Skeletal muscle satellite cell (primary cell): ENCODE data around the gene SPATA16.
"Not testable (repeated sequence)": the region's sequence is repeated elsewhere in the genome, so short reads cannot be mapped to it uniquely, and the experiment has no call there.

Source experiments
- H3K27me3 ChIP-seq: 2 replicates; pipeline ENCODE4 v1.7.0; 2013; ENCODE audit warnings: low read length; ENCODE audit not compliant: control insufficient read depth, insufficient read depth
- H3K36me3 ChIP-seq: 2 replicates; pipeline ENCODE4 v1.7.0; 2013; ENCODE audit warnings: mild to moderate bottlenecking, control low read depth, low read length; ENCODE audit not compliant: insufficient read depth
- H3K4me1 ChIP-seq: 2 replicates; pipeline ENCODE4 v1.7.0; 2013; ENCODE audit warnings: low read length; ENCODE audit not compliant: control insufficient read depth, insufficient read depth
- H3K4me2 ChIP-seq: 2 replicates; pipeline ENCODE4 v1.7.0; 2013; ENCODE audit warnings: mild to moderate bottlenecking, low read length
- H3K4me3 ChIP-seq: 2 replicates; pipeline ENCODE4 v1.7.0; 2013; ENCODE audit warnings: low read length
- H3K9ac ChIP-seq: 2 replicates; pipeline ENCODE4 v1.7.0; 2013; ENCODE audit warnings: mild to moderate bottlenecking, low read depth, low read length, moderate library complexity
- H3K9me3 ChIP-seq: replicated peaks from 2 replicates; pipeline ENCODE4 v1.7.0; 2013; ENCODE audit warnings: mild to moderate bottlenecking, control low read depth, low read length

Gene SPATA16

GRCh38 chr3:172905451-172905850, 235.6 kb downstream of the SPATA16 start:
- no peak overlapping the region for H3K4me3 ChIP-seq
- H3K36me3 ChIP-seq, result no peaks in the 10 kb centered on the region
- no peaks in the 10 kb centered on the region for H3K4me1 ChIP-seq
- H3K9ac ChIP-seq, result no peak overlapping the region
- no peaks in the 10 kb centered on the region for H3K9me3 ChIP-seq
- peaks cover 18% of the 10 kb centered on the region for H3K27me3 ChIP-seq
- H3K4me2 ChIP-seq, result no peak overlapping the region

DNA sequence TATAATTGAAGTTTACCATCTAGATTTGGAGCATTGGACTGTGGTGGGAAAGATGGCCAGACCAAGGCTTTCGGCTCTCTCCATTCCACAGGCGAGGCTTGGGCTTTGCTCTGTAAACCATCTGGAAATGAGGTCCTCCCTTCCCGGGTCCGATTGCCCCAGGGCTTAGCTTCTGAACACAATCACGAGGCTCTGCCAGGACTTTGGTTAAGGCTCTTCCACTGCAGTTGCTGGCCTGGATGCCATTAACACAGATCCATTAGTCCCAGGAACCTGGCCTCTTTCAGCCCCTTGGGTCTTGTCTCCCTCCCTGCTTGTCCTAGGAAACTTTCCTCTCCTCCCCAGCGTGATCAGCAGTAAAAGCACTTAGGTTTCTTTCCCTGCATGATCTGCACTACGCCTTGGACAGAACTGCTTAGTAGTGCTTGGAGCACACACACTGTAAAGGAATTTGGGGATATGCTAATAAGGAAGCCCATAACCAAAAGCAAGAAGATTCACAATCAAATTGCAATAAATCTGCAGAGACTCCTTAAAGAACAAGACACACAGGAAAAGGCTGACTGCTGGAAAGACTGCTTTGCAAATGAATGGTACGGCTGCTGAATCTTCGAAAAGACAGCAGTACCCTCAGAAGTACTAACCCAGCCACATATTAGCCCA, 236.2 kb downstream of the SPATA16 start:
- Histone ChIP-seq H3K4me1 (no peaks in the 10 kb centered on the region), H3K36me3 (no peaks in the 10 kb centered on the region), H3K9ac (no peak overlapping the region), H3K27me3 (peaks cover 18% of the 10 kb centered on the region), H3K4me3 (no peak overlapping the region), H3K9me3 (no peaks in the 10 kb centered on the region), H3K4me2 (no peak overlapping the region)

DNA sequence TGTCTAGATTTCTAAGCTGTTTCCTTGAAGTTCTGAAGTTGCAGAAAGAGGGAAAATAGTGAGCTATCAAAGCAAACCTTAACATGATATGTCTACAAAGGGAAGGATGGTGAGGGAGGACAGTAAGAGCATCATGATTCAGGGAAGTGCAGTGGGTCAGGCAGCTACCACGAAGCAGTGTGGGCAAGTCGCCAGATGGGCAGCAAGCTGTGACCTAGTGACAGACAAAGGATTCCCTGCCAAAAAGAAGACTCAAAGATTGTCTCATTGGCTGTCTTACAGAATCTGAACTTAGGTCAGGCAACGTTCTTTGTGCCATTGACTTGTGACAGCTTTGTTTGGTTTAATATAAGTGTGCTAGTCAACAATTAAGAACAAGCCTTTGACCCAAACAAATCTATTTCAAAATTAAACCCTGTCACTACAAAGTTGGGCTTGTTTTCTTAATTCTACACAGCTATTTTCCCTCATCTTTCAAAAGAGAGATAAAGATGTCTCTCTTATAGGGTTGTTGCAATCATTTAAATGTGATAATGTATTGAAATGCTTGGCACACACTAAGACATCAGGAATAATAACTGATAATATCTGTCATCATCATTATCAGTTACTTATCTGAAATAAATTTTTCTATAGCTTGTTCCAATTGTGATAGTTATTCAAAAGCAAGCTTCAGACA, 237.3 kb downstream of the SPATA16 start:
- Histone ChIP-seq H3K4me1 (no peaks in the 10 kb centered on the region), H3K27me3 (peaks cover 18% of the 10 kb centered on the region), H3K9me3 (no peaks in the 10 kb centered on the region), H3K36me3 (no peaks in the 10 kb centered on the region), H3K4me3 (no peak overlapping the region), H3K4me2 (no peak overlapping the region), H3K9ac (no peak overlapping the region)

DNA sequence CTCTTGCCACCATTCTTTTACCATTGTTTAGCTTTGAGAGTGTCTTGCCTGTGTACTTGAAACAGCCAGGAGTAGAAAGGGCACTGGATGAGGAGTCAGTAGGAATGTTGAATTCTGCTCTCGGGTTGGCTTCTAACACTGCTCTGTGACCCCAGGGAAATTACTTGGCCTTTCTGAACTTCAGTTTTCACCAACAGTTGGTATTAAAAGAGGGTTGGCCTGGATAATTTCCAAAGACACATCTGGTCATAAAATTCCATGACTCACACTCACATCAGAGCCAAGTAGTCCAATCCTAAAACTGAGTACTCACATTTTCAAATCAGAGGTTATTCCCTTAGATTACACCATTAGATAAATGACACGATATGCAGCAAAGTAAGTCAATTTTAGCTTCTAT, 248.9 kb downstream of the SPATA16 start:
- H3K27me3 ChIP-seq, result no peaks in the 10 kb centered on the region
- no peak overlapping the region for H3K4me3 ChIP-seq
- H3K4me1 ChIP-seq, result peaks cover 2% of the 10 kb centered on the region
- H3K9ac ChIP-seq, result no peak overlapping the region
- H3K4me2 ChIP-seq, result no peak overlapping the region
- H3K36me3 ChIP-seq, result no peaks in the 10 kb centered on the region
- H3K9me3 ChIP-seq, result no peaks in the 10 kb centered on the region

DNA sequence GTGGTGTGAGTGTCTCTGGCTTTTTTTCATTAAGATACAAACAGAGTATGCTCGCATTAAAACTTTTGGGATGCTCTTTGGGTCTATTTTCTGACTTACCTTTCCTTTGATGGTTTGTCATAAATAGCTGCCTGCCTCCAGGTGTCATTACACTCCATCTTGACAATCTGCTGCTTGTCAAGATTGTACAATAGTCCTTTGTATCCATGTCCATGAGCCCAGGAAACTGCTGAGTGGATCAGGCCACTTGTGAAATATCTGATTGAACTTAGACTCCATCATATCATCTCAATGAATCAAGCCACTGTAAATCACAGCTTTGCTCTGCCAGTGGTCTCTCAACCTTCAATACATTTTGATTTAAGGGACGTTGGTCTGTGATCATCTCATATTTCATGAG, 255.3 kb downstream of the SPATA16 start:
- Histone ChIP-seq H3K27me3 (no peaks in the 10 kb centered on the region), H3K9ac (no peak overlapping the region), H3K4me3 (no peak overlapping the region), H3K36me3 (no peaks in the 10 kb centered on the region), H3K9me3 (no peaks in the 10 kb centered on the region), H3K4me1 (no peaks in the 10 kb centered on the region), H3K4me2 (no peak overlapping the region)

- Histone ChIP-seq H3K9me3 (no peaks in the 10 kb centered on the region), H3K4me1 (no peaks in the 10 kb centered on the region), H3K36me3 (no peaks in the 10 kb centered on the region), H3K4me2 (no peak overlapping the region), H3K9ac (no peak overlapping the region), H3K4me3 (no peak overlapping the region), H3K27me3 (no peaks in the 10 kb centered on the region)
Observed at GRCh38 chr3:172882563-172882962, 258.5 kb downstream of the SPATA16 start.

DNA sequence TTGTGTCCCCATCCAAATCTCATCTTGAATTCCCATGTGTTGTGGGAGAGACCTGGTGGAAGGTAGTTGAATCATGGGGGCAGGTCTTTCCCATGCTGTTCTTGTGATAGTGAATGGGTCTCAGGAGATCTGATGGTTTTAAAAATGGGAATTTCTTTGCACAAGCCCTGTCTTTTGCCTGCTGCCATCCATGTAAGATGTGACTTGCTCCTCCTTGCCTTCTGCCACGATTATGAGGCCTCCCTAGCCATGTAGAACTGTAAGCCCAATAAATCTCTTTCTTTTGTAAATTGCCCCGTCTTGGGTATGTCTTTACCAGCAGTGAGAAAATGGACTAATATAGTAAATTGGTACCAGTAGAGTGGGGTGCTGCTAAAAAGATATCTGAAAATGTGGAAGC, 261.7 kb downstream of the SPATA16 start:
- H3K4me2 ChIP-seq, H3K9ac ChIP-seq, H3K9me3 ChIP-seq, H3K36me3 ChIP-seq, H3K27me3 ChIP-seq, H3K4me1 ChIP-seq, H3K4me3 ChIP-seq: not testable (repeated sequence)

GRCh38 chr3:172877011-172877410, 264.0 kb downstream of the SPATA16 start:
- Histone ChIP-seq H3K4me1 (no peaks in the 10 kb centered on the region), H3K4me2 (no peak overlapping the region), H3K4me3 (no peak overlapping the region), H3K9ac (no peak overlapping the region), H3K27me3 (no peaks in the 10 kb centered on the region), H3K36me3 (no peaks in the 10 kb centered on the region), H3K9me3 (no peaks in the 10 kb centered on the region)

- no peak overlapping the region for H3K4me3 ChIP-seq
- H3K4me1 ChIP-seq, result no peaks in the 10 kb centered on the region
- no peak overlapping the region for H3K9ac ChIP-seq
- no peaks in the 10 kb centered on the region for H3K27me3 ChIP-seq
- H3K36me3 ChIP-seq, result no peaks in the 10 kb centered on the region
- no peaks in the 10 kb centered on the region for H3K9me3 ChIP-seq
- no peak overlapping the region for H3K4me2 ChIP-seq
Observed at GRCh38 chr3:172876297-172876696, 264.7 kb downstream of the SPATA16 start.

DNA sequence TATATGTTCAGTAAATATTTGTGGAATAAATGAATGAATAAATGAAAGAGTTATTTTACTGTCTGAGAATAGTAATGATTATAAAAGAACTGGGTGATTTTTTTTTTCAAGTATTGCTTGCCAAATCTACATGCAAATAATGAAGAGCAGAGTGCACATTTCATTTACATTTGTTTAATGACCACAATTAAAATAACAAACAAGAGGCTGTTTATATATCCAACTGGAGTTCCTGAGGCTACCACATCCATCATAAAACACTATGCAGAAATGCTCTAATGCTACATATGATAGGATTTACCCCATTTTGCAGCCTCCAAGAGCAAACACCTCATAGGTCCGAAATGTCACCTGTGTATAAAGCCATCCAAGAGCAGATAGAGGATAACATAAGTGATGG, 266.0 kb downstream of the SPATA16 start:
- Histone ChIP-seq H3K36me3 (no peaks in the 10 kb centered on the region), H3K4me2 (no peak overlapping the region), H3K27me3 (no peaks in the 10 kb centered on the region), H3K4me1 (no peaks in the 10 kb centered on the region), H3K9ac (no peak overlapping the region), H3K9me3 (no peaks in the 10 kb centered on the region), H3K4me3 (no peak overlapping the region)

- H3K9ac ChIP-seq, result no peak overlapping the region
- H3K36me3 ChIP-seq, result no peaks in the 10 kb centered on the region
- H3K4me3 ChIP-seq, result no peak overlapping the region
- no peaks in the 10 kb centered on the region for H3K4me1 ChIP-seq
- H3K4me2 ChIP-seq, result no peak overlapping the region
- H3K9me3 ChIP-seq, result no peaks in the 10 kb centered on the region
- peaks cover 3% of the 10 kb centered on the region for H3K27me3 ChIP-seq
Observed at GRCh38 chr3:172869784-172870518, 271.1 kb downstream of the SPATA16 start.
